Endothelial cell of umbilical vein (primary cell): ENCODE results near the gene DNAJC7.
"Not testable (repeated sequence)": the region's sequence is repeated elsewhere in the genome, so short reads cannot be mapped to it uniquely, and the experiment has no call there.

Experiments used
- EZH2 ChIP-seq: IDR thresholded peaks from 2 replicates; pipeline ENCODE4 v1.6.1; 2012; ENCODE audit warnings: borderline replicate concordance, low read depth, mild to moderate bottlenecking, moderate library complexity, low read length, inconsistent platforms; ENCODE audit not compliant: severe bottlenecking
- TF ChIP-seq, protein P1 (sequence below), 2 donors: IDR thresholded peaks; 1 replicate in 1 of 2; 2 replicates in 1 of 2; pipeline ENCODE4 v1.5.1; 2011; ENCODE audit warnings: low read length in 2 of 2, mild to moderate bottlenecking in 2 of 2, moderate library complexity in 2 of 2, control low read depth in 1 of 2, inconsistent platforms in 1 of 2, low read depth in 1 of 2; ENCODE audit not compliant: insufficient read depth in 1 of 2; ENCODE audit errors: extremely low read depth in 1 of 2

DNA sequence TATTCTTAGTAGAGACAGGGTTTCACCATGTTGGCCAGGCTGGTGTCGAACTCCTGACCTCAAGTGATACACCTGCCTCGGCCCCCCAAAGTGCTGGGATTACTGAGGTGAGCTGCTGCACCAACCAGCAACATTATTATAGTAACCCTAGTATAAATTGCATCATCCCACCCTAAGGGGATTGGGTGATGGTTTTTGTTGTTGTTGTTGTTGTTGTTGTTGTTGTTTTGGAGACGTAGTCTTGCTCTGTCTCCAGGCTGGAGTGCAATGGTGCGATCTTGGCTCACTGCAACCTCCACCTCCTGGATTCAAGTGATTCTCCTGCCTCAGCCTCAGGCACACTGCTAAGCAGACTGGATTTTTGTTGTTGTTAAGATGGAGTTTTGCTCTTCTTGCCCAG lies 85.5 kb downstream of the DNAJC7 start:
- TF ChIP-seq, protein P1, sequence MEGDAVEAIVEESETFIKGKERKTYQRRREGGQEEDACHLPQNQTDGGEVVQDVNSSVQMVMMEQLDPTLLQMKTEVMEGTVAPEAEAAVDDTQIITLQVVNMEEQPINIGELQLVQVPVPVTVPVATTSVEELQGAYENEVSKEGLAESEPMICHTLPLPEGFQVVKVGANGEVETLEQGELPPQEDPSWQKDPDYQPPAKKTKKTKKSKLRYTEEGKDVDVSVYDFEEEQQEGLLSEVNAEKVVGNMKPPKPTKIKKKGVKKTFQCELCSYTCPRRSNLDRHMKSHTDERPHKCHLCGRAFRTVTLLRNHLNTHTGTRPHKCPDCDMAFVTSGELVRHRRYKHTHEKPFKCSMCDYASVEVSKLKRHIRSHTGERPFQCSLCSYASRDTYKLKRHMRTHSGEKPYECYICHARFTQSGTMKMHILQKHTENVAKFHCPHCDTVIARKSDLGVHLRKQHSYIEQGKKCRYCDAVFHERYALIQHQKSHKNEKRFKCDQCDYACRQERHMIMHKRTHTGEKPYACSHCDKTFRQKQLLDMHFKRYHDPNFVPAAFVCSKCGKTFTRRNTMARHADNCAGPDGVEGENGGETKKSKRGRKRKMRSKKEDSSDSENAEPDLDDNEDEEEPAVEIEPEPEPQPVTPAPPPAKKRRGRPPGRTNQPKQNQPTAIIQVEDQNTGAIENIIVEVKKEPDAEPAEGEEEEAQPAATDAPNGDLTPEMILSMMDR (IDR thresholded peaks at IDR 0.05; ENCODE audit: extremely low read depth in 1 of 2, insufficient read depth in 1 of 2, low read depth in 1 of 2, low read length in 2 of 2), result not testable (repeated sequence)
- not testable (repeated sequence) for TF ChIP-seq EZH2
